Measurements from ENCODE around the gene CIC. TPM values are rescaled to one million over a fixed set of nuclear protein-coding genes. Genes with fewer than 3 reads are reported as not detected.

The CIC gene
- total and polyA plus RNA-seq, 2 of the 13 experiments (the other 11 are each of a cell fraction or from before 2014, with no cell fraction given): 5.9 to 8.0 TPM

GRCh38 chr19:42281146-42281826 lies 12.2 kb downstream of the CIC start (continued):
- TF ChIP-seq, protein P1, sequence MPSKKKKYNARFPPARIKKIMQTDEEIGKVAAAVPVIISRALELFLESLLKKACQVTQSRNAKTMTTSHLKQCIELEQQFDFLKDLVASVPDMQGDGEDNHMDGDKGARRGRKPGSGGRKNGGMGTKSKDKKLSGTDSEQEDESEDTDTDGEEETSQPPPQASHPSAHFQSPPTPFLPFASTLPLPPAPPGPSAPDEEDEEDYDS (CRISPR knock-in tag; IDR thresholded peaks at IDR 0.05): no peak
- no peak for TF ChIP-seq AKAP8 (CRISPR knock-in tag; IDR thresholded peaks at IDR 0.05)
- no peak for TF ChIP-seq ZNF468 (CRISPR knock-in tag; IDR thresholded peaks at IDR 0.05)
- no peak for TF ChIP-seq ZNF414 (CRISPR knock-in tag; IDR thresholded peaks at IDR 0.05)
- no peak for TF ChIP-seq FOXP1 (IDR thresholded peaks at IDR 0.05)
- no peak for TF ChIP-seq FOXP1 (CRISPR knock-in tag; IDR thresholded peaks at IDR 0.05)
- 0 out of 2 replicates have a peak, but pooled peaks have one; percentile 13 for TF ChIP-seq KDM6A (CRISPR knock-in tag; IDR thresholded peaks at IDR 0.05; ENCODE audit: low read depth)
- no peak for TF ChIP-seq ZNF781 (CRISPR knock-in tag; IDR thresholded peaks at IDR 0.05; ENCODE audit: borderline replicate concordance, not compliant biosample characterization)
- TF ChIP-seq IKZF1 (IDR thresholded peaks at IDR 0.05): no peak
- peak; percentile 32; the same call in 1 of the 2 replicates for TF ChIP-seq ZNF350 (CRISPR knock-in tag; IDR thresholded peaks at IDR 0.05; ENCODE audit: borderline replicate concordance, low read depth)
- TF ChIP-seq ZFY (CRISPR knock-in tag; IDR thresholded peaks at IDR 0.05): peak; percentile 45
- TF ChIP-seq TBL1XR1 (IDR thresholded peaks at IDR 0.05; ENCODE audit: borderline replicate concordance, low read length, partially characterized antibody): no peak
- no peak for TF ChIP-seq TOPORS (CRISPR knock-in tag; IDR thresholded peaks at IDR 0.05)
- TF ChIP-seq NR2F1 (CRISPR knock-in tag; IDR thresholded peaks at IDR 0.05): no peak
- peak; percentile 63 for TF ChIP-seq SP5 (CRISPR knock-in tag; IDR thresholded peaks at IDR 0.05; ENCODE audit: borderline replicate concordance, low read depth)
- TF ChIP-seq ZNF709 (CRISPR knock-in tag; IDR thresholded peaks at IDR 0.05): no peak
- TF ChIP-seq MLLT10 (CRISPR knock-in tag; IDR thresholded peaks at IDR 0.05): no peak
- TF ChIP-seq RFX1 (IDR thresholded peaks at IDR 0.05): no peak
- TF ChIP-seq PCBP1 (IDR thresholded peaks at IDR 0.05; ENCODE audit: borderline replicate concordance, low read depth, low read length): no peak
- no peak for TF ChIP-seq SP2 (CRISPR knock-in tag; IDR thresholded peaks at IDR 0.05)
- TF ChIP-seq KAT2B (IDR thresholded peaks at IDR 0.05; ENCODE audit: borderline replicate concordance, low read depth, low read length): no peak
- no peak; the same call in 1 of the 2 replicates for TF ChIP-seq ZC3H13 (CRISPR knock-in tag; IDR thresholded peaks at IDR 0.05)
- TF ChIP-seq GABPA (IDR thresholded peaks at IDR 0.05; ENCODE audit: low read depth, low read length): no peak
- TF ChIP-seq GABPA (CRISPR knock-in tag; IDR thresholded peaks at IDR 0.05; ENCODE audit: low read depth): no peak
- TF ChIP-seq ZNF256 (CRISPR knock-in tag; conservative IDR thresholded peaks at IDR 0.05): no peak
- no peak for TF ChIP-seq ZNF460 (CRISPR knock-in tag; IDR thresholded peaks at IDR 0.05; ENCODE audit: borderline replicate concordance)
- TF ChIP-seq, protein P2, sequence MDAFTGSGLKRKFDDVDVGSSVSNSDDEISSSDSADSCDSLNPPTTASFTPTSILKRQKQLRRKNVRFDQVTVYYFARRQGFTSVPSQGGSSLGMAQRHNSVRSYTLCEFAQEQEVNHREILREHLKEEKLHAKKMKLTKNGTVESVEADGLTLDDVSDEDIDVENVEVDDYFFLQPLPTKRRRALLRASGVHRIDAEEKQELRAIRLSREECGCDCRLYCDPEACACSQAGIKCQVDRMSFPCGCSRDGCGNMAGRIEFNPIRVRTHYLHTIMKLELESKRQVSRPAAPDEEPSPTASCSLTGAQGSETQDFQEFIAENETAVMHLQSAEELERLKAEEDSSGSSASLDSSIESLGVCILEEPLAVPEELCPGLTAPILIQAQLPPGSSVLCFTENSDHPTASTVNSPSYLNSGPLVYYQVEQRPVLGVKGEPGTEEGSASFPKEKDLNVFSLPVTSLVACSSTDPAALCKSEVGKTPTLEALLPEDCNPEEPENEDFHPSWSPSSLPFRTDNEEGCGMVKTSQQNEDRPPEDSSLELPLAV (CRISPR knock-in tag; conservative IDR thresholded peaks at IDR 0.05; ENCODE audit: low read depth): no peak
- TF ChIP-seq CERS6 (CRISPR knock-in tag; IDR thresholded peaks at IDR 0.05): no peak
- TF ChIP-seq ZNF253 (CRISPR knock-in tag; IDR thresholded peaks at IDR 0.05; ENCODE audit: borderline replicate concordance): no peak
- no peak for TF ChIP-seq ZNF550 (CRISPR knock-in tag; IDR thresholded peaks at IDR 0.05; ENCODE audit: borderline replicate concordance)
- no peak for TF ChIP-seq PAWR (CRISPR knock-in tag; IDR thresholded peaks at IDR 0.05; ENCODE audit: borderline replicate concordance)
